ENCODE results near the gene APOH.

DNA sequence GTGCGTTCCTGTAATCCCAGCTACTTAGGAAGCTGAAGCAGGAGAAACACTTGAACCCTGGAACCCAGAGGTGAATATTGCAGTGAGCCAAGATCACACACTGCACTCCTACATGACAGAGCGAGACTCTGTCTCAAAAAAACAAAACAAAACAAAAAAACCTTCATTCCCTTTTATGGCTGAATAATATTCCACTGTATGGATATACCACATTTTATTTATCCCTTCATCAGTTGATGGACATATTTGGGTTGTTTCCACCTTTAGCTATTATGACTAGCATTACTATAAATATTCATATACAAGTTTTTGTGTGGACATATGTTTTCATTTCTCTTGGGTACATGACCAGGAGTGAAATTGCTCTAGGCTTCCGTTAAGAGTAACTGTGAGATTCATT is 42.3 kb upstream of the APOH start:
- TF ChIP-seq, protein P1, sequence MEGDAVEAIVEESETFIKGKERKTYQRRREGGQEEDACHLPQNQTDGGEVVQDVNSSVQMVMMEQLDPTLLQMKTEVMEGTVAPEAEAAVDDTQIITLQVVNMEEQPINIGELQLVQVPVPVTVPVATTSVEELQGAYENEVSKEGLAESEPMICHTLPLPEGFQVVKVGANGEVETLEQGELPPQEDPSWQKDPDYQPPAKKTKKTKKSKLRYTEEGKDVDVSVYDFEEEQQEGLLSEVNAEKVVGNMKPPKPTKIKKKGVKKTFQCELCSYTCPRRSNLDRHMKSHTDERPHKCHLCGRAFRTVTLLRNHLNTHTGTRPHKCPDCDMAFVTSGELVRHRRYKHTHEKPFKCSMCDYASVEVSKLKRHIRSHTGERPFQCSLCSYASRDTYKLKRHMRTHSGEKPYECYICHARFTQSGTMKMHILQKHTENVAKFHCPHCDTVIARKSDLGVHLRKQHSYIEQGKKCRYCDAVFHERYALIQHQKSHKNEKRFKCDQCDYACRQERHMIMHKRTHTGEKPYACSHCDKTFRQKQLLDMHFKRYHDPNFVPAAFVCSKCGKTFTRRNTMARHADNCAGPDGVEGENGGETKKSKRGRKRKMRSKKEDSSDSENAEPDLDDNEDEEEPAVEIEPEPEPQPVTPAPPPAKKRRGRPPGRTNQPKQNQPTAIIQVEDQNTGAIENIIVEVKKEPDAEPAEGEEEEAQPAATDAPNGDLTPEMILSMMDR (IDR thresholded peaks at IDR 0.05), result no peak
- TF ChIP-seq POLR2A (IDR thresholded peaks at IDR 0.05) (no peak), POLR2AphosphoS5 (IDR thresholded peaks at IDR 0.05) (no peak), EP300 (IDR thresholded peaks at IDR 0.05) (no peak)

Measured in upper lobe of left lung (tissue), 4 donors.